GM12878 (cell line): ENCODE data around the gene TCF25. TPM values are rescaled to one million over a fixed set of nuclear protein-coding genes. Genes with fewer than 3 reads are reported as not detected.

Source experiments
- ATAC-seq: fragments of 200-7000 bp; cut with Tn5 transposase; 3 replicates; pipeline ENCODE4 v1.9.1; 2020; ENCODE audit warnings: mild to moderate bottlenecking, moderate library complexity
- BruUV-seq: library from RNA; stranded (reverse); fragments of 400-500 nt; replicated peaks from 2 replicates; lab custom pipeline; 2021; lab: Mats Ljungman, UMichigan
- CTCF ChIA-PET: fragments of 300-600 bp; sonication (Branson Sonifier 250); formaldehyde crosslinking; extraction: SDS; loops from one replicate; lab custom pipeline; 2021; ENCODE audit warnings: inconsistent platforms; lab: Yijun Ruan, JAX
- POLR2A ChIA-PET: fragments of 350-600 bp; formaldehyde crosslinking; extraction: SDS; loops from one replicate; lab custom pipeline; 2021; ENCODE audit warnings: inconsistent platforms; lab: Charles Lee
- RAD21 ChIA-PET: fragments of 300-600 bp; sonication (Branson Sonifier 250); formaldehyde crosslinking; loops from one replicate; lab custom pipeline; 2023; ENCODE audit warnings: antibody characterized with exemption; ENCODE audit not compliant: unreplicated experiment; lab: Charles Lee
- SMC1A ChIA-PET: fragments of 300-600 bp; sonication (Branson Sonifier 250); formaldehyde crosslinking; loops from one replicate; lab custom pipeline; 2023; ENCODE audit not compliant: unreplicated experiment, uncharacterized antibody; lab: Charles Lee
- DNase-seq: peaks from one replicate; pipeline ENCODE4 v3.0.0-alpha.2; 2011; ENCODE audit warnings: low read depth, low spot score
- FAIRE-seq: peaks from 3 replicates; lab custom pipeline; 2011; peaks lifted over from hg19 to GRCh38; lab: Jason Lieb, UNC
- H2AFZ ChIP-seq: 2 replicates; pipeline ENCODE4 v1.6.0; 2011; ENCODE audit warnings: low read depth, low read length, control low read depth; ENCODE audit not compliant: control insufficient read depth
- H3K27ac ChIP-seq: 2 replicates; pipeline ENCODE4 v1.5.1; 2011; ENCODE audit warnings: control low read depth; ENCODE audit not compliant: control insufficient read depth, insufficient read depth
- H3K27me3 ChIP-seq, 2 experiments: replicated peaks in 1 of 2; 2 replicates each; pipeline versions ENCODE4 v1.6.0 to v1.6.1; 2011; ENCODE audit warnings: low read length in 1 of 2; ENCODE audit not compliant: control insufficient read depth in 2 of 2, insufficient read depth in 2 of 2
- H3K36me3 ChIP-seq, 2 experiments: 2 replicates each; pipeline ENCODE4 v1.5.1; 2011; ENCODE audit warnings: low read length in 1 of 2; ENCODE audit not compliant: control insufficient read depth in 2 of 2, insufficient read depth in 2 of 2
- H3K4me1 ChIP-seq: 2 replicates; pipeline ENCODE4 v1.6.1; 2011; ENCODE audit warnings: mild to moderate bottlenecking, low read length, moderate library complexity, mixed read lengths; ENCODE audit not compliant: control insufficient read depth, insufficient read depth
- H3K4me2 ChIP-seq: 2 replicates; pipeline ENCODE4 v1.6.0; 2011; ENCODE audit warnings: control low read depth; ENCODE audit not compliant: control insufficient read depth, insufficient read depth
- H3K4me3 ChIP-seq: fragments of 200-600 bp; sonication (generic); 2 replicates; pipeline ENCODE4 v1.5.1; 2016
- H3K79me2 ChIP-seq: 2 replicates; pipeline ENCODE4 v1.6.0; 2011; ENCODE audit warnings: low read length; ENCODE audit not compliant: control insufficient read depth, insufficient read depth
- H3K9ac ChIP-seq: 2 replicates; pipeline ENCODE4 v1.8.0; 2011; ENCODE audit warnings: low read length, control low read depth, mixed read lengths; ENCODE audit not compliant: control insufficient read depth, insufficient read depth
- H3K9me3 ChIP-seq: replicated peaks from 3 replicates; pipeline ENCODE4 v1.5.1; 2011; ENCODE audit warnings: mild to moderate bottlenecking, low read length; ENCODE audit not compliant: control insufficient read depth, insufficient read depth
- H4K20me1 ChIP-seq: 2 replicates; pipeline ENCODE4 v1.6.0; 2011; ENCODE audit not compliant: control insufficient read depth, insufficient read depth
- ATF2 ChIP-seq: IDR thresholded peaks from 2 replicates; pipeline ENCODE4 v1.6.1; 2012; ENCODE audit warnings: low read length, inconsistent platforms
- BACH1 ChIP-seq: fragments of 450-650 bp; IDR thresholded peaks from 2 replicates; pipeline ENCODE4 v1.6.1; 2017; ENCODE audit warnings: mild to moderate bottlenecking, borderline replicate concordance
- E2F8 ChIP-seq: fragments of 450-650 bp; IDR thresholded peaks from 2 replicates; pipeline ENCODE4 v1.6.1; 2018; ENCODE audit warnings: mild to moderate bottlenecking, low read depth, moderate library complexity; ENCODE audit not compliant: partially characterized antibody
- IRF5 ChIP-seq: fragments of 450-650 bp; IDR thresholded peaks from 2 replicates; pipeline ENCODE4 v1.6.1; 2017; ENCODE audit warnings: borderline replicate concordance
- KAT2A ChIP-seq: conservative IDR thresholded peaks from 2 replicates; pipeline ENCODE4 v1.6.1; 2011; ENCODE audit warnings: low read depth, low read length; ENCODE audit not compliant: control insufficient read depth
- NFYB ChIP-seq: IDR thresholded peaks from 2 replicates; pipeline ENCODE4 v1.6.1; 2011; ENCODE audit warnings: low read depth, mild to moderate bottlenecking, low read length, improper control_type of control experiment, moderate library complexity; ENCODE audit not compliant: insufficient read depth
- PAX5 ChIP-seq: IDR thresholded peaks from 2 replicates; pipeline ENCODE4 v1.6.1; 2011; ENCODE audit warnings: low read depth, low read length, borderline replicate concordance
- RELA ChIP-seq: fragments of 450-650 bp; IDR thresholded peaks from 2 replicates; pipeline ENCODE4 v1.8.0; 2014; ENCODE audit warnings: borderline replicate concordance; ENCODE audit not compliant: partially characterized antibody
- TAF1 ChIP-seq: IDR thresholded peaks from 2 replicates; pipeline ENCODE4 v1.6.1; 2011; ENCODE audit warnings: mild to moderate bottlenecking, low read depth, low read length, borderline replicate concordance
- ZSCAN29 ChIP-seq: fragments of 450-650 bp; IDR thresholded peaks from 2 replicates; pipeline ENCODE4 v1.6.1; 2017; ENCODE audit warnings: mild to moderate bottlenecking, moderate library complexity
- WGBS: methylation state at CpG from one replicate; pipeline ENCODE4 v1.1.6; 2016; ENCODE audit warnings: low lambda C conversion rate; ENCODE audit not compliant: insufficient replicate concordance, insufficient coverage; ENCODE audit errors: missing lambda C conversion rate; 5-methylcytosine and 5-hydroxymethylcytosine counted together
- in situ Hi-C: fragments of 300-500 bp; cut with MboI; formaldehyde crosslinking; loops from 9 replicates; pipeline ENCODE4 v1.14.3; 2018; ENCODE audit warnings: mixed read lengths
- intact Hi-C: fragments of 100-400 bp; cut with micrococcal nuclease; formaldehyde crosslinking; loops from one replicate; pipeline ENCODE4 v1.14.2; 2022; ENCODE audit not compliant: unreplicated experiment
- polyA plus RNA-seq, 11 experiments: library from polyadenylated mRNA; depleted of rRNA in 4 of 11; unstranded in 6 of 11; stranded (reverse) in 5 of 11; fragments of >200 nt; fragmentation: Nextera tagmentation in 4 of 11; fragmentation: Illumina TruSeq in 1 of 11; extraction: Ambion mirVana in 4 of 11; extraction: Trizol in 1 of 11; gene quantifications; 1 replicate in 1 of 11; 2 replicates in 10 of 11; pipeline versions ENCODE4 v1.2.1 to v1.2.3, GENCODE V29; 2011 to 2016; ENCODE audit warnings: inconsistent platforms in 2 of 11, missing spikeins in 2 of 11, low read depth in 1 of 11
- total RNA-seq, 4 experiments: library from RNA; depleted of rRNA in 3 of 4; stranded (reverse); fragments of >200 nt in 3 of 4; fragmentation: Illumina TruSeq in 1 of 4; extraction: Trizol in 1 of 4; gene quantifications; 2 replicates each; pipeline versions ENCODE4 v1.2.1 to v1.2.3, GENCODE V29; 2013 to 2021
- TF ChIP-seq, protein P1 (sequence below): fragments of 450-650 bp; IDR thresholded peaks from 2 replicates; pipeline ENCODE4 v1.6.1; 2017; ENCODE audit warnings: mild to moderate bottlenecking

TCF25 gene
- total and polyA plus RNA-seq, 10 of the 15 experiments (the other 5 are each of a cell fraction or from before 2014, with no cell fraction given), result 8.4 to 130 (median 89.4) TPM

DNA sequence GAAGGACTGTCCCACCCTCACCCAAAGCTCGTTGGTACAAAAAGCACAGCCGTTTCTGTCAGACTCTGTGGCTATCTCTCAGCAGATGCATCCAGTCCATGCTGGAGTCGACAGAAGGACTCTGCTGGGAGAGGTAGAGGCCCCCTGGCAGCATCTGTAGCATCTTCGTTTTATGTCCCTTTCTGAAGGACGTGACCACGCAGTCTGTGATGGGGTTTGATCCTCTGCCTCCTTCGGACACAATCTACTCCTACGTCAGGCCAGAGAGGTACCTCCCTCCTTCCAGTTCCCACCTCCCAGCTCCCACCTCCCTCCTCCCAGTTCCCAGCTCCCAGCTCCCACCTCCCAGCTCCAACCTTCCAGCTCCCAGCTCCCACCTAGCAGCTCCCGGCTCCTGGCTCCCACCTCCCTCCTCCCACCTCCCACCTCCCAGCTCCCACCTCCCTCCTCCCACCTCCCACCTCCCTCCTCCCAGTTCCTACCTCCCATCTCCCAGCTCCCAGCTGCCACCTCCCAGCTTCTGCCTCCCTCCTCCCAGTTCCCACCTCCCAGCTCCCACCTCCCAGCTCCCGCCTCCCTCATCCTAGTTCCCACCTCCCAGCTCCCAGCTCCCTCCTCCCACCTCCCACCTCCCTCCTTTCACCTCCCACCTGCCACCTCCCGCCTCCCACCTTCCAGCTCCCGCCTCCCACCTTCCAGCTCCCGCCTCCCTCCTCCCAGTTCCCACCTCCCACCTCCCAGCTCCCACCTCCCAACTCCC, 33.8 kb downstream of the TCF25 start:
- Histone ChIP-seq H3K36me3 (peaks cover 13 to 20% of the 10 kb centered on the region in 2 experiments), H4K20me1 (no peaks in the 10 kb centered on the region; the same call in 1 of the 2 replicates), H2AFZ (no peak overlapping the region), H3K4me2 (no peak overlapping the region), H3K4me1 (no peaks in the 10 kb centered on the region), H3K27ac (no peak overlapping the region), H3K79me2 (no peaks in the 10 kb centered on the region), H3K9me3 (no peaks in the 10 kb centered on the region; the same call in 2 of the 3 replicates), H3K4me3 (no peak overlapping the region), H3K27me3 (no peaks in the 10 kb centered on the region), H3K9ac (no peak overlapping the region)
- no peak for ATAC-seq
- intact Hi-C loops (no loop called here), in situ Hi-C loops (no loop called here)
- WGBS, result 94% methylated on average over 8 of the region's 13 CpGs
- DNase-seq, result no peak
- ChIA-PET CTCF (interaction anchor here (0.8 to 1.5 kb wide), 3 partner anchors 44 to 201 kb away, joined by 3 to 4 read pairs (median 3); no protein-coding TSS in a partner anchor), RAD21 (interaction anchor here (2.3 kb wide), 1 partner anchor 47 kb away, joined by 6 read pairs; no protein-coding TSS in a partner anchor), POLR2A (interaction anchor here (0.6 to 1.0 kb wide), 2 partner anchors 67 to 129 kb away, joined by 4 read pairs; no protein-coding TSS in a partner anchor), SMC1A (no interaction called here)
- FAIRE-seq, result no peak
- BruUV-seq, result no TSS peak
- no peak for TF ChIP-seq E2F8
- TF ChIP-seq, protein P1, sequence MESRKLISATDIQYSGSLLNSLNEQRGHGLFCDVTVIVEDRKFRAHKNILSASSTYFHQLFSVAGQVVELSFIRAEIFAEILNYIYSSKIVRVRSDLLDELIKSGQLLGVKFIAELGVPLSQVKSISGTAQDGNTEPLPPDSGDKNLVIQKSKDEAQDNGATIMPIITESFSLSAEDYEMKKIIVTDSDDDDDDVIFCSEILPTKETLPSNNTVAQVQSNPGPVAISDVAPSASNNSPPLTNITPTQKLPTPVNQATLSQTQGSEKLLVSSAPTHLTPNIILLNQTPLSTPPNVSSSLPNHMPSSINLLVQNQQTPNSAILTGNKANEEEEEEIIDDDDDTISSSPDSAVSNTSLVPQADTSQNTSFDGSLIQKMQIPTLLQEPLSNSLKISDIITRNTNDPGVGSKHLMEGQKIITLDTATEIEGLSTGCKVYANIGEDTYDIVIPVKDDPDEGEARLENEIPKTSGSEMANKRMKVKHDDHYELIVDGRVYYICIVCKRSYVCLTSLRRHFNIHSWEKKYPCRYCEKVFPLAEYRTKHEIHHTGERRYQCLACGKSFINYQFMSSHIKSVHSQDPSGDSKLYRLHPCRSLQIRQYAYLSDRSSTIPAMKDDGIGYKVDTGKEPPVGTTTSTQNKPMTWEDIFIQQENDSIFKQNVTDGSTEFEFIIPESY, result no peak
- TF ChIP-seq ZSCAN29, result no peak
- no peak for TF ChIP-seq BACH1
- no peak for TF ChIP-seq NFYB
- no peak for TF ChIP-seq ATF2
- TF ChIP-seq PAX5, result no peak
- TF ChIP-seq TAF1, result no peak
- no peak for TF ChIP-seq IRF5
- no peak for TF ChIP-seq KAT2A
- no peak for TF ChIP-seq RELA
